ENCODE results near the gene MMP20.

The MMP20 gene

GRCh38 chr11:102572554-102573220 is 52.4 kb downstream of the MMP20 start:
- Histone ChIP-seq H3K36me3 (no peaks in the 10 kb centered on the region), H3K27me3 (no peaks in the 10 kb centered on the region), H3K27ac (no peak overlapping the region), H3K9me3 (no peaks in the 10 kb centered on the region), H3K4me1 (ENCODE audit: control insufficient read depth in 1 of 2, insufficient read depth in 1 of 2, low read depth in 1 of 2, low read length in 1 of 2) (peaks cover 14 to 16% of the 10 kb centered on the region in 2 experiments), H3K4me3 (ENCODE audit: low read depth in 1 of 2, low read length in 1 of 2) (no peak overlapping the region)
- TF ChIP-seq, protein P1, sequence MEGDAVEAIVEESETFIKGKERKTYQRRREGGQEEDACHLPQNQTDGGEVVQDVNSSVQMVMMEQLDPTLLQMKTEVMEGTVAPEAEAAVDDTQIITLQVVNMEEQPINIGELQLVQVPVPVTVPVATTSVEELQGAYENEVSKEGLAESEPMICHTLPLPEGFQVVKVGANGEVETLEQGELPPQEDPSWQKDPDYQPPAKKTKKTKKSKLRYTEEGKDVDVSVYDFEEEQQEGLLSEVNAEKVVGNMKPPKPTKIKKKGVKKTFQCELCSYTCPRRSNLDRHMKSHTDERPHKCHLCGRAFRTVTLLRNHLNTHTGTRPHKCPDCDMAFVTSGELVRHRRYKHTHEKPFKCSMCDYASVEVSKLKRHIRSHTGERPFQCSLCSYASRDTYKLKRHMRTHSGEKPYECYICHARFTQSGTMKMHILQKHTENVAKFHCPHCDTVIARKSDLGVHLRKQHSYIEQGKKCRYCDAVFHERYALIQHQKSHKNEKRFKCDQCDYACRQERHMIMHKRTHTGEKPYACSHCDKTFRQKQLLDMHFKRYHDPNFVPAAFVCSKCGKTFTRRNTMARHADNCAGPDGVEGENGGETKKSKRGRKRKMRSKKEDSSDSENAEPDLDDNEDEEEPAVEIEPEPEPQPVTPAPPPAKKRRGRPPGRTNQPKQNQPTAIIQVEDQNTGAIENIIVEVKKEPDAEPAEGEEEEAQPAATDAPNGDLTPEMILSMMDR (IDR thresholded peaks at IDR 0.05) = no peak

DNA sequence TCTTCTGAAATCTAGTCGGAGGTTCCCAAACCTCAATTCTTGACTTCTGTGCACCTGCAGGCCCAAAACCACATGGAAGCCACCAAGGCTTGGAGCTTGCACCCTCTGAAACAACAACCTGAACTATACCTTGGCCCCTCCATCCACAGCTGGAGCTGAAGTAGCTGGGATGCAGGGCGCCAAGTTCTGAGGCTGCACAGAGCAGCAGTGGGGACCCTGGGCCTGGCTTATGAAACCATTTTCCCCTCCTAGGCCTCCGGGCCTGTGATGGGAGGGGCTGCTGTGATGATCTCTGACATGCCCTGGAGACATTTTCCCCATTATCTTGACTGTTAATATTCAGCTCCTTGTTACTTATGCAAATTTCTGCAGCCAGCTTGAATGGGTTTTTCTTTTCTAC is 56.3 kb downstream of the MMP20 start:
- Histone ChIP-seq H3K27me3 (no peaks in the 10 kb centered on the region), H3K27ac (no peak overlapping the region), H3K4me1 (ENCODE audit: control insufficient read depth in 1 of 2, insufficient read depth in 1 of 2, low read depth in 1 of 2, low read length in 1 of 2) (no peaks in the 10 kb centered on the region), H3K4me3 (ENCODE audit: low read depth in 1 of 2, low read length in 1 of 2) (no peak overlapping the region), H3K9me3 (no peaks in the 10 kb centered on the region), H3K36me3 (no peaks in the 10 kb centered on the region)
- TF ChIP-seq, protein P1 (IDR thresholded peaks at IDR 0.05) = no peak

DNA sequence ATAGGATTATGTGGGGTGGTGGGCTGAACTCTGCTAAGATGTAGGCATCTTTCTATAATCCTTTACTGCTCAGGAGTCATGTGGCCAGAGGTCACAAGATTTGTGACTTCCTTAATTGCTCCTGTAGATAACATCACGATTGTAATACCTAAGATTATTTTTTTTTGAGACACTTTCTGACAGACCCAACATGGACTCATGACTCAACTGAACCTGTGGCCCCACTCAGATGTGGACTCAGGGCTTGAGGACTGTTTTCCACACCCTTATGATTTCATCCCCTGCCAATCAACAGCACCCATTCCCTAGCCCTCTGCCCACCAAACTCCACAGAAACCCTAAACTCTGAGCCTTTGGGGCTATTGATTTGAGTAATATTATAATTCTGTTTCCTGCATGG is 59.0 kb downstream of the MMP20 start:
- Histone ChIP-seq H3K4me3 (ENCODE audit: low read depth in 1 of 2, low read length in 1 of 2) (no peak overlapping the region), H3K4me1 (ENCODE audit: control insufficient read depth in 1 of 2, insufficient read depth in 1 of 2, low read depth in 1 of 2, low read length in 1 of 2) (no peaks in the 10 kb centered on the region), H3K36me3 (no peaks in the 10 kb centered on the region), H3K27ac (no peak overlapping the region), H3K9me3 (no peaks in the 10 kb centered on the region), H3K27me3 (no peaks in the 10 kb centered on the region)
- TF ChIP-seq, protein P1 (IDR thresholded peaks at IDR 0.05) = no peak

DNA sequence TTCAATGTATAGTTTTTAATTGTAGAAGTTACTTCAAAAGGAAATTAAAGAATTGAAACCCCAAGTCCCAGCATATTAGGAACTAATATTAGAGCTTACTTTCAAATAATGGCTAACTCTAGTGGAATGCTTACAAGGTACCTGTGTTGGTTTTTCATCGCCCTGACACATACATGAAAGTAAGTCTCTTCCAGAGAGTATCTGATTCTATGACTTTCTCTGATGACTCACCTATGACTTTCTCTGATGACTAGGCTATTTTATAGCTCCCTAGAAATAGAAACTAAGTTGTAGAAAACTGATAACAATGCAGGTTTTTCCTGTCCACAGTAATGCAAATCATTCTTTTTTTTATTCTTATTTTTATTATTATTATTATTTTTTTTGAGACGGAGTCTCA is 61.0 kb downstream of the MMP20 start:
- Histone ChIP-seq H3K9me3 (no peaks in the 10 kb centered on the region), H3K4me1 (ENCODE audit: control insufficient read depth in 1 of 2, insufficient read depth in 1 of 2, low read depth in 1 of 2, low read length in 1 of 2) (peaks cover 0 to 15% of the 10 kb centered on the region in 2 experiments), H3K4me3 (ENCODE audit: low read depth in 1 of 2, low read length in 1 of 2) (no peak overlapping the region), H3K27me3 (no peaks in the 10 kb centered on the region), H3K27ac (no peak overlapping the region), H3K36me3 (no peaks in the 10 kb centered on the region)
- TF ChIP-seq, protein P1 (IDR thresholded peaks at IDR 0.05) = no peak

DNA sequence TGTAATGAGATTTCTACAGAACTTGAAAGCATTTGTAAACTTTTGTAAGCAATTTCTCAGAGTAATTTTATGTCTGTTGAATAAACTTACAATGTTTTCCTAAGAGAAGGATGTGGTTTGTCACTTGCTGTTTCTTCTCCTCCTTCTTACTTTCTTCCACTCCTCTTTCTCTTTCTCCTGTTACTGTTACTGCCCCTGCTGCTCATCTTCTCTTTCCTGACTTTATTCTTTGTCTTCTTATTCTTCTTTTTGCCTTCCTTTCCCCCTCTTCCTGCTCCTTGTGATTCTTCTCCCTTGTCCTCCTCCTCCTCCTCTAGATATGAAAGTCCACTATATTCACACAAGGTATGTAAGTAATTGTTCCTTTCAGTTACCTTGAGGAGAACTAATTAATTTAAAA is 63.5 kb downstream of the MMP20 start:
- Histone ChIP-seq H3K36me3 (no peaks in the 10 kb centered on the region), H3K4me1 (ENCODE audit: control insufficient read depth in 1 of 2, insufficient read depth in 1 of 2, low read depth in 1 of 2, low read length in 1 of 2) (peaks cover 0 to 15% of the 10 kb centered on the region in 2 experiments), H3K27me3 (no peaks in the 10 kb centered on the region), H3K9me3 (no peaks in the 10 kb centered on the region), H3K4me3 (ENCODE audit: low read depth in 1 of 2, low read length in 1 of 2) (no peak overlapping the region), H3K27ac (no peak overlapping the region)
- TF ChIP-seq, protein P1 (IDR thresholded peaks at IDR 0.05) = no peak

All from neutrophil (primary cell).